ENCODE results near the gene WDR31.

Gene WDR31

DNA sequence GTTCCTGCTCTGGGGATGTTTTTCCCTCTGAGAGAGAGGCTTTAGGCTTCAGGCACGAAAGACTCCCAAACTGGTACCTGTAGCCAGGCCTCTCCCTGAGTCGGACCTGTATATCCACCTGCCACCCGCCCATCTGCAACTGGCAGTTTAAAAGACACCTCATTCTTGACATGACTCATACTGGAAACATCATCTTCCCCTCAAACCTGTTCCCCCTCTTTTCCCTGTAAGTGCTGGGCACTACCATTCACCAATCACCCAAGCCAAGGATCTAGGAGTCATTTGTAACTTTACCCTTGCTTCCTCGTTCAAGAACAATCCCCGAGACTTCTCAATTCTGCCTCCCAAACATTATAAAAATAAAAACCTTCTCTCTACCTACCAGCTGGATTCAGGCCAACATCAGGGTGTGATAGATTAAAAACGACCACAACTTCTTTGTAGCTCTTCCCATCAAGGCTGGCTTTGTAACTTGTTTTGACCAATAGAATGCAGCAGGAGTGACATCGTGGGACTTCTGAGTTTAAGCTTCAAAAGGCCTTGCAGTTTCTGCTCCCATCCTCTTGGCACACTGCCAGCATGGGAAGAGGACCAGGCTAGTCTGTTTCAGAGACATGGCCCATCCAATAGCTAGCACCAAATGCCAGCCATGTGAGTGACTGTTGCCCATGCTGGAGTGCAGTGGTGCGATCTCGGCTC is 1.8 kb upstream of the WDR31 start:
- DNase-seq (ENCODE audit: low read depth) = no peak

DNA sequence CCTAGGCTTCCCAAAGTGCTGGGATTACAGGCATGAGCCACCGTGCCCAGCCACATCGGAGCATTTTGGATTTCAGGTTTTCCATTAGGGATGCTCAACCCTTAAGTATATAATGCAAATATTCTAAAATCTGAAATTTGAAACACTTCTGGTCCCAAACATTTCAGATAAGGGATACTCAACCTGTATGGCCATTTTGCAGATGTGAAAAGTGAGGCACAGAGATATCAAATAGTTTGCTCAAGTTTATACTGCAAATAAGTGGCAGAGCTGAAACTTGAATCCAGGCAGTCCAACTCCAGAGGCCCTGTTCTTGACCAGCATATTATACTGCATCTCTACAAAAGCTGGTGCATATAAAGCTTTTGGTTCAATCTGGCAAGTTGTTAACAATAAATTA is 2.4 kb downstream of the WDR31 start:
- DNase-seq (ENCODE audit: low read depth) = no peak

- DNase-seq (ENCODE audit: low read depth) = no peak
Measured at GRCh38 chr9:113331780-113332179, 8.3 kb downstream of the WDR31 start.

DNA sequence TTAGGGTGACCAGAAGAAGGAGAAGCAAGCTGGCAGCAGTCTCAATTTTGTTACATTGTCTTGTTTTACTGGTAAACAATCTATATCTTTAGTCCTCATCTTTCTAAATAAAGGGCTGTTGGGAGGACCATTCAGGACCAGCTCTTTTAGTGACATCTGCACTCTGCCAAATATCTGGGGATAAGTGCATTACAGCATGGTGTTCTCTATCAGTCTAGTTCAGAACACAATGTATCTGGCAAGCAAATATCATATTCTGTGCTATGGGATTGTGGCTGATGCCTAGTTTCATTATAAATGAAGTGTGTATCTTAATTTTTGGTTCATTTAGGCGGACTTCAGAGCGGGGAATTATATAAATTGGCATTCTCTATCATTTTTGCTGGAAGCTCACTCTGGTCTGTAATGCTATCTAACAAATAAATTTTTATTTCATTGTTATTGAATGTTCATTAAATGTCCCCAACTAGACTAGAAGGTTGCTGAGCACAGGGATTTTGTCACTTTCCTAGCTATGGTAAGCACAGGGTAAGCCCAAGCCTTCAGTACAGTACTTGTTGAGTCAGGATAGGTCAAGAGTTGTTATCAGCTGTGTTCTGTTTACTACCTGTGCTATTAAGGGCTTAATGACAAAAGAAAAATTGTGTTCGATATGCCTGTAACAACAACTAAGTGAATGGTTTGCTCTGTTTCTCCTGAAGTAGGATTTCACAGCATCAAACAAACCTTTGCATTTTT is 11.9 kb downstream of the WDR31 start:
- DNase-seq (ENCODE audit: low read depth) = no peak

- no peak for DNase-seq (ENCODE audit: low read depth)
Measured at GRCh38 chr9:113326230-113326629, 13.8 kb downstream of the WDR31 start.

DNA sequence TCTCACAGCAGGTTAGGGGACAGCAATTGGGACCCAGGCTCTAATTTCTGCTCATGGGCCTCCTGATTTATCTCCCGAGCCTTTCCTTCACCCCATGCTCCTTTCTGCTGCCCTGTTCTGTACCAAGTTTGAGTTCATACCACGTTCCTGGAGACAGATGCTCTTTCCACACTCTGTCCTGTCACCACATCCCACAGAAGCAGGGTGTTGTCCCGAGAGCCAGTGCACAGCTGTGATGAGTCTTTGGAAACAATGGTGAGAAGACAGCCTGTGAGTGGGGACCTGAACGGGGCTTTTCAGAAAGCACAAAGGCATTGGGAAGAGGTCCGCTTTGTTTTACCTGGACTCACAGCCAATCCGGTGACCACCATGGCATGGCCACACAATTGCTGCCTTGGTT is 17.4 kb downstream of the WDR31 start:
- DNase-seq (ENCODE audit: low read depth) = no peak

- no peak for DNase-seq (ENCODE audit: low read depth)
Measured at GRCh38 chr9:113320051-113320450, 20.0 kb downstream of the WDR31 start.

DNA sequence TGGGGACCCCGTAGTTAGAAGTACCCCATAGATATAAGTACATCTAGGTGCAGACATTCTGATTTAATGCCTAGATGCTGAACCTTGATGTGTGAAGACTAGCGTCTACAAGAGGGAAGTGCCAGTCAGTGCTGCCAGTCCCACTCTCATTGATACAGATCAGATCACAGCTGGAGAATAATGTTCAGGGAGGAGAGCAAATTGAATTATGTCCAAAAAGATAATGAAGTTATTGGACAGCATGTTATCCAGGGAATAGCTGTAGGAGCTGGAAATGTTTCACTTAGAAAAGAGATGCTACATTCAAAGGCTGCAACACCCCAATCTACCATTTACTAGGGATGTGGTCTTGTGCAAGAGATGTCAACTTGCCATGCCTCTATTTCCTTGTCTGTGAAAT is 21.0 kb downstream of the WDR31 start:
- DNase-seq (ENCODE audit: low read depth) = no peak

DNA sequence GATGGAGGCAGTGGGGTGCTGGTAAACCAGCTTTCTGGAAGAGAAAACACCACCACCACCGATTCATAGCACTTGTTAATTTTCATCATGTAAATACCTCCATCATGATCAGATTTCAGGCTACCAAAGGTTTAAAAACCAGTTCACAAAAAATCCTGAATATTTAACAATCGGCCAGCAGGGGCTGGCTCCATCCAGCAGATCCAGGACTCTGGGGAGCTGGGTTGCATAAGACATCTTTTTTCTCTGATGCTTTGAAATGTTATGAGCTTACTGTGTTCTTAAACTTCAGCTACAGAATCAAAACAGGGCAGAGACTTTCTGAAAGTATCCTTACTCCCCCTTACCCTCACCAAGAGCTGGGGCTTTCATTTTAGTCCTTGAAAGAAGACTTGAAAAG is 22.3 kb downstream of the WDR31 start:
- no peak for DNase-seq (ENCODE audit: low read depth)

DNA sequence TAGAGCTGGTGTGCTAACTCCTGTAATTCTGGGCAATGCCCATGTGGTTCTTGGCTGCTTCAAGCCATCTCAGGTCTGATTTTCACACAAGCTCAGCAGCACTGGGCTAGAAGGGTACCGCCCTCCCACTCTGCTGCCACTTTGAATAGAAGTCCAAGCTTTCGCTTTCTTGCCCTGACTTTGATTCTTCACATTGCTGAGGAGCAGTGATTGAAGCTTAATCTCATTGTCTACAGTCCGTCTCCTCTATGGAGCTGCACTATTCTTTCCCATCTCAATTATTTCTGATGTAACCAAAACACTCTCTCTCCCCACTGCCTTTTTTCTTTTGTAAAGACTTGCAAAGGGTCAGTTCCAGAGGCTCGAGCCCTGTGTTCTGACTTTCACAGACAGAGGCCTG is 24.0 kb downstream of the WDR31 start:
- DNase-seq (ENCODE audit: low read depth) = no peak

- DNase-seq (ENCODE audit: low read depth) = no peak
Measured at GRCh38 chr9:113315231-113315630, 24.8 kb downstream of the WDR31 start.

DNA sequence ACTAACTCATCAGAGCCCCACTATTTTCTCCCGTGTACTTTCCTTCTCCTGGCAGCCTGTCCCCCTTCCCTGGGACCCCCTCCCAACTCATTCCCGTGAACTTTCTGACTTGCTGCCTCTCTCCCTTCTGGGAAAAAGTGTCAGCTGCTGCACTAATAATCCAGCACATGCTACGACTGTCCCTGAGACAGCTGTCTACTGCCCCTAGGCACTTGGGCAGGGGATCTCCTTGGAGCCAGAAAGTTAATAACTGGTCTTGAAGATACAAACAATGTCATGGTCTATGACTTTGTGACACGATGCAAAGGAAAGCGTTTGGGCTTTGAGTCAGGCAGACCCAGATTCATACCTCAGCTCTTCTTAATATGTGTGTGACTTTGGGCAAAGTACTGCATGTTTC is 26.8 kb downstream of the WDR31 start:
- no peak for DNase-seq (ENCODE audit: low read depth)

- DNase-seq (ENCODE audit: low read depth) = no peak
Measured at GRCh38 chr9:113311961-113312360, 28.1 kb downstream of the WDR31 start.

- DNase-seq (ENCODE audit: low read depth) = no peak
Measured at GRCh38 chr9:113310538-113310937, 29.5 kb downstream of the WDR31 start.

DNA sequence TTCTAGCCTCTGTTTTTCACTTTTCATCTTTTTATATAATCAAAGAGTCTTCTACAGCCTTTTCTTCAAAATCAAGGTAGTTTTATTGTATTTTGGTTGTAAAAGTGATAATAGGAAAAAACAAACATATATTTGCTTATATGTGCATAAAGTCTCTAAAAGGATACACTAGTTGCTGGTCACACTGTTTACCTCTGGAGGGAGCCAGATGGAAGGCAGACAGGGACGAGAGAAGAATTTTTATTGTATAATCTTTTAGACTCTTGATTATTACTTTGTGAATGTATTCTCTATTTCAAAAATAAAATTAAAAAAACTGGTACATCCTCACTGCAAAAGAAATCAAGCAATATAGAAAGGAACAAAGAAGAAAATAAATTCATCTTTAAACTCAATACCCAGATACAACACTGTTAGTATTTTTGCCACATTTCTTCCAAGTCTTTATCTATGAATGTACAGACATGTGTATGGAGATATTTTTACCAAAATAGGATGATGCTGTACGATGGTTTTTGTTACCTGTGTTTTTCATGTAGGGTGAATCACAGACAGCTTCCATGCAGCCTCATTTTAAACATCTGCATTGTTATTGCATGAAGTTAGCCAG is 30.8 kb downstream of the WDR31 start:
- no peak for DNase-seq (ENCODE audit: low read depth)

GRCh38 chr9:113307396-113307975 is 32.6 kb downstream of the WDR31 start:
- no peak for DNase-seq (ENCODE audit: low read depth)

GRCh38 chr9:113306566-113306965 is 33.5 kb downstream of the WDR31 start:
- DNase-seq (ENCODE audit: low read depth) = no peak

- DNase-seq (ENCODE audit: low read depth) = no peak
Measured at GRCh38 chr9:113302792-113303418, 37.2 kb downstream of the WDR31 start, which contains the start of gene RNF183. Gene RNF183 (minus strand): TSS chr9:113303376. CDS start chr9:113298184, 5,192 bp downstream.

- no peak for DNase-seq (ENCODE audit: low read depth)
Measured at GRCh38 chr9:113301548-113301947, 38.5 kb downstream of the WDR31 start.

DNA sequence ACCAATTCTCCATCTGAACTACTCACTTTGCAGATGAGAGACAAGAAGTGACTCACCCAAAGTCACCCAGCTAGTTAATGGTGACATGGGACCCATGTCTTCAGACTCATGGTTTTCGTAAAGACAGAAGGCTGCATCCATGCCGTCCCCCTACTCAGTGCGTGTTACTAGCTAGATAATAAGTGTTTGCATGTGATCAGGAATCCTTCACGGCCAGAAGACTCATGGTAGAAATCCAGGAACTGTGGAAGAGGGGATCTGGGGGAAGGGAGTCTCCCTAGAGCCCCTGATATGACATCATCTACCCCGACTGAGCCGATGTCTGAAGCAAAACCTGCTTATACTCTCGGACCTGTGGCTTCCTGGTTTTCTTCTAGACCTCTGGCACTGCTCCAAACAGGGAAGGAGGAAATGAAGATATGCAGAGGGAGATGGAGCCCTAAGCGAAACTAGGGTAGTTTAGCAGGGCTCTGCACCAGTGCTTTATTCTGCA is 40.2 kb downstream of the WDR31 start:
- no peak for DNase-seq (ENCODE audit: low read depth)

DNA sequence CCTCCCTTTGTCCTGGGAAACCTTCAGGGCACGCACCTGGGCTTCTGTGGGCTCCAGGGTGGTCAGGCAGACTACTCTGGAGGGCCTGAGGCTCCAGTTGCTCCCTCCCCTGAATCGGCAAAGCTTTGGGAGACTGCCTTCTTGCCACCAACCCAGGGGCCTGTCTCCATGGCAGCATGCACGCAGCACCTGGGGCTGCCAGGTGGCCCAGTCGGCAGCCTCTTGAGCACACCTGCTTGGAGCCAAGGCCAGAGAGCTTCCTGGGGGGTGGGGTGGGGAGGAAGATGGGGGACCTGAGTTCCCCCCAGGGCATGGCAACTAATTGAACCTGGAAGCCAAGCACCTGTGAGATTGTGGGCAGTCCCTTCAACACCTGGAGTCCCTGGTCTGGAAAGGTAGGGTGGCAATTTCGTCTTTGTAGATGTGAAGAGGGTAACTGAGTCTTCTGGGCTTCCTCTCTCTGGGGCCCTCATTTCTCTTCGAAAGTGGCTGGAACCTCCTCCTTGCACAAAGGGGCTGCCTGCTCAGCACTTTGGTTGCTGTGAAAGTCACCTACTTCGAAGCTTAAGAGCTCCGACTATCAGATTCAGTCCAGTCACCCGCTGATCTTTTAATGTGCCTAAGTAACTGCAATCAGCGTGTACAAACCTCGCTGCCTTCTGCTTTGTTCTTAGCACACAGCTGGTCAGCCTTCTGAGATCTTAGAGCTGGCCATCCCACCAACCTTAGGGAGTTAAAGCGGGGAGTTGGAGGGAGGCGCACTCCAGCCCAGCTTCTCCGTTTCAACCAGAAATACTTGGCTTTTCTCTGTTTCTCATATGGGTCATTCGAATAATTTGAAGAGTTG is 40.9 kb downstream of the WDR31 start:
- no peak for DNase-seq (ENCODE audit: low read depth)
